GM21367 (cell line): ENCODE measurements around the gene OR6C76.
A peak's percentile ranks its signal among the peaks of the same experiment; 100 is the strongest.

Experiments
- ATAC-seq: cut with Tn5 transposase; IDR thresholded peaks from one replicate; pipeline ENCODE4 v1.9.1; 2021; ENCODE audit not compliant: unreplicated experiment

OR6C76 gene

GRCh38 chr12:55467836-55468235 lies 41.8 kb downstream of the OR6C76 start:
- peak; percentile 77 for ATAC-seq

DNA sequence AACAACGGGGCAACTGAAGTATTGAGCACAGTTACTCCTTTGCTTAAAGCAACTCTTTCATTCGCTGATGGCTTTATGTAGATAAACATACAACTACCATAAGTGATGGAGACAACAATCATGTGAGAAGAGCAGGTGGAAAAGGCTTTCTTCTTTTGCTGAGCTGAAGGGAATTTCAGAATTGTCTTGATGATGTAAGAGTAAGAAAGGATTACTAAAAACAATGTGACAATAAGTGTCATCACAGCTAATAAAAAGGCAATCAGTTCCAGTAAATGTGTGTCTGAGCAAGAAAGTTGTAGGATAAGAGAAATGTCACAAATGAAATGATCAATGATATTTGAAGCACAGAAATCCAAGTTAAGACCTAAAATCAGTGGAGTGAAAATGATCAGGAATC lies 43.2 kb downstream of the OR6C76 start:
- ATAC-seq: no peak

GRCh38 chr12:55470088-55470829 lies 44.2 kb downstream of the OR6C76 start, which contains the start of gene OR6C70:
OR6C70 (minus strand) TSS chr12:55470138; CDS start chr12:55470138, 0 bp downstream.
- no peak for ATAC-seq

DNA sequence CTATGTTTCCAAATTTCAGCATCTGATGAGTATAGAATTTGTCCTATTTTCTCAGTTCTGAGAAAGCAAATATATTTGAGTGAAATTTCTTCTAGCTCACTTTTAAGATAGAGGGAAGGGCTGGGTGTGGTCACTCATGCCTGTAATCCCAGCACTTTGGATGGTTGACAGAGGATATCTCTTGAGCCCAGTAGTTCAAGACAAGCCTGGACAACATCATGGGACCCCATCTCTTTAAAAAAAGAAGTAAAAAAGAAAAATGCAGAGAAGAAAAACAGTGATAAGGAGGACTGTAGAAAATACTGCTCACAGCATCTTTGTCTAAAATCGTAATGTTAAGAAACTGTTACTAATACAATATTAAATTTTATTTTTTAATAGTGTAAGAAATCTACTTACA lies 46.2 kb downstream of the OR6C76 start:
- no peak for ATAC-seq
